K562 (cell line): ENCODE data around the gene TEAD4.

Experiments used
- CEBPB ChIP-seq: fragments of 450-650 bp; IDR thresholded peaks from 2 replicates; pipeline ENCODE4 v1.6.1; 2016; ENCODE audit warnings: missing genetic modification characterization, missing compliant biosample characterization
- SLC30A9 ChIP-seq: fragments of 250-450 bp; sonication (Bioruptor Pico); IDR thresholded peaks from 2 replicates; pipeline ENCODE4 v1.8.0; 2022; ENCODE audit warnings: mild to moderate bottlenecking, moderate library complexity
- ZNF224 ChIP-seq: sonication (generic); formaldehyde crosslinking; IDR thresholded peaks from 2 replicates; pipeline ENCODE4 v1.8.0; 2022; ENCODE audit warnings: mild to moderate bottlenecking, missing genetic modification reagents
- ZNF263 ChIP-seq: sonication (generic); formaldehyde crosslinking; IDR thresholded peaks from 2 replicates; pipeline ENCODE4 v1.8.0; 2022; ENCODE audit warnings: mild to moderate bottlenecking, missing genetic modification reagents, borderline replicate concordance
- TF ChIP-seq, protein P1 (sequence below), 2 experiments: fragments of 450-650 bp; formaldehyde crosslinking in 1 of 2; IDR thresholded peaks; 2 replicates each; pipeline versions ENCODE4 v1.4.0 to v1.6.1; 2014 to 2020; ENCODE audit warnings: mild to moderate bottlenecking in 2 of 2, borderline replicate concordance in 1 of 2, low read depth in 1 of 2

DNA sequence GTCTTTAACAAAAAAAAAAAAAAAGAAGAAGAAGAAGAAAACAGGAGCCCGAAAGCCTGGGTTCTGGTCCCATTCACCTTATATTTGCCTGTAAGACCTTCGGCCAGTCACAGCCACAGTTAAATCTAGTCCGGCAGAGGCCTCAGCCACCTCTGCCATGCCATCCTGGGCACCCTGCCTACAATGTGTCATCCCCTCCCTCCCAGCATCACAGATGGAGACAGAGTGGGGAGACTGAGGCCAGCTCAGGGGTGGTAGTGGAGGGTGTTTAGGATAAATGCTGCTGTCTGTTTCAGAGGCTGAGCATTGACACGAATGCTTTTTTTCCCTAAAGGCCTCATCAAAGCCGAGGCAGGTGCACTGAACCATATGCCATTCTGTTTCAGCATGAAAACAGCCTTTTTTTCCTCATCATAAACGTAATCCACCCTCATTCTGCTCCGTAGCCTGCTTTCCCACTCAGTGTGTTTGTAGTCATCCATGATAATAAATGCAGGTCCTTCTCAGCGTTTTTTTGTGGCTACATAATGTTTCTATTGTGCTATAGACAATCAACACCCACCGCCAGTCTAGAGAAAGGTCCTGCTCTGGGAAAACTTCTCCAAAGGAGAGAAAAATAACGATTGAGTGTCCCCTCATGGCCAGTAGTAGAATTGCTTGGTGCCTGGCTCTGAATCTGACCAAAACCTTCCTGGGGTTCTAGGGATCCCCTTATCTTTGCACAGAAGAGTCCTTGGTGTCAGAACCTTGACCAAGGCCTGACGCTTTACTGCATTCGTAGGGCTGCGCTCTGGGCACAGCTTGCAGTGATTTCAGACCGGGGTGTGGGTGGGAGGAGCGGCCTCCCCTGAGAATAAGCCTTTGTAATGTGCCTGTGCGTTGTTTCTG lies 76.9 kb downstream of the TEAD4 start:
- TF ChIP-seq ZNF224 (CRISPR knock-in tag) (no peak), ZNF263 (CRISPR knock-in tag) (no peak), SLC30A9 (CRISPR knock-in tag) (no peak), CEBPB (tag) (no peak)
- TF ChIP-seq, protein P1, sequence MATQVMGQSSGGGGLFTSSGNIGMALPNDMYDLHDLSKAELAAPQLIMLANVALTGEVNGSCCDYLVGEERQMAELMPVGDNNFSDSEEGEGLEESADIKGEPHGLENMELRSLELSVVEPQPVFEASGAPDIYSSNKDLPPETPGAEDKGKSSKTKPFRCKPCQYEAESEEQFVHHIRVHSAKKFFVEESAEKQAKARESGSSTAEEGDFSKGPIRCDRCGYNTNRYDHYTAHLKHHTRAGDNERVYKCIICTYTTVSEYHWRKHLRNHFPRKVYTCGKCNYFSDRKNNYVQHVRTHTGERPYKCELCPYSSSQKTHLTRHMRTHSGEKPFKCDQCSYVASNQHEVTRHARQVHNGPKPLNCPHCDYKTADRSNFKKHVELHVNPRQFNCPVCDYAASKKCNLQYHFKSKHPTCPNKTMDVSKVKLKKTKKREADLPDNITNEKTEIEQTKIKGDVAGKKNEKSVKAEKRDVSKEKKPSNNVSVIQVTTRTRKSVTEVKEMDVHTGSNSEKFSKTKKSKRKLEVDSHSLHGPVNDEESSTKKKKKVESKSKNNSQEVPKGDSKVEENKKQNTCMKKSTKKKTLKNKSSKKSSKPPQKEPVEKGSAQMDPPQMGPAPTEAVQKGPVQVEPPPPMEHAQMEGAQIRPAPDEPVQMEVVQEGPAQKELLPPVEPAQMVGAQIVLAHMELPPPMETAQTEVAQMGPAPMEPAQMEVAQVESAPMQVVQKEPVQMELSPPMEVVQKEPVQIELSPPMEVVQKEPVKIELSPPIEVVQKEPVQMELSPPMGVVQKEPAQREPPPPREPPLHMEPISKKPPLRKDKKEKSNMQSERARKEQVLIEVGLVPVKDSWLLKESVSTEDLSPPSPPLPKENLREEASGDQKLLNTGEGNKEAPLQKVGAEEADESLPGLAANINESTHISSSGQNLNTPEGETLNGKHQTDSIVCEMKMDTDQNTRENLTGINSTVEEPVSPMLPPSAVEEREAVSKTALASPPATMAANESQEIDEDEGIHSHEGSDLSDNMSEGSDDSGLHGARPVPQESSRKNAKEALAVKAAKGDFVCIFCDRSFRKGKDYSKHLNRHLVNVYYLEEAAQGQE (IDR thresholded peaks at IDR 0.05; ENCODE audit: borderline replicate concordance), result no peak
- TF ChIP-seq, protein P1 (CRISPR knock-in tag; IDR thresholded peaks at IDR 0.05; ENCODE audit: low read depth), result no peak
